ENCODE data around the gene ELOVL7.

DNA sequence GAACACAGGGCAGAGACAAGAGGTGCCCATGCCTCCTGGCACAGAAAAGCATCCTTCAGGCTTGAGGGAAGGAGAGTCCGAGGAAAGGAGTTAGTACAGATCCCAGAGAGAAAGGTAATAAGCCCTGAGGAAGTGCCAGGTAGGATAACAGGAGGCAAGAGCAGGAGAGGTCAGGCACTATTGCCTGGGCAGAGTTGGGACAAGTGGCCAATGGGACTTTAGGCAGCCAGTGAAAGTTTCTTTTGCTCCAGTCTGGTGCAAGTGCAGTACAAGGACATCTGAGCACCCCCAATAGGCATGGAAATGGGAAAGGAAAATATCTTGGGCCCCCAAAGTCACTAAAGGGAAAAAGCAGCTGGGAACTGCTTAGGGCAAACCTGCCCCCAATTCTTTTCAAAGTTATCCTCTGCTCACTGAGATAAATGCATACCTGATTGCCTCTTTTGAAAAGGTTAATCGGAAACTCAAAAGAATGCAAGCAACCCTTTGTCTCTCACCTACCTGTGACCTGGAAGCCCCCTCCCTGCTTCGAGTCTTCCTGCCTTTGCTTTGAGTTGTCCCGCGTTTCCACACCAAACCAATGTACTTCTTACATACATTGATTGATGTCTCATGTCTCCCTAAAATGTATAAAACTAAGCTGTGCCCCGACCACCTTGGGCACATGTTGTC lies 46.5 kb downstream of the ELOVL7 start:
- TF ChIP-seq, protein P1, sequence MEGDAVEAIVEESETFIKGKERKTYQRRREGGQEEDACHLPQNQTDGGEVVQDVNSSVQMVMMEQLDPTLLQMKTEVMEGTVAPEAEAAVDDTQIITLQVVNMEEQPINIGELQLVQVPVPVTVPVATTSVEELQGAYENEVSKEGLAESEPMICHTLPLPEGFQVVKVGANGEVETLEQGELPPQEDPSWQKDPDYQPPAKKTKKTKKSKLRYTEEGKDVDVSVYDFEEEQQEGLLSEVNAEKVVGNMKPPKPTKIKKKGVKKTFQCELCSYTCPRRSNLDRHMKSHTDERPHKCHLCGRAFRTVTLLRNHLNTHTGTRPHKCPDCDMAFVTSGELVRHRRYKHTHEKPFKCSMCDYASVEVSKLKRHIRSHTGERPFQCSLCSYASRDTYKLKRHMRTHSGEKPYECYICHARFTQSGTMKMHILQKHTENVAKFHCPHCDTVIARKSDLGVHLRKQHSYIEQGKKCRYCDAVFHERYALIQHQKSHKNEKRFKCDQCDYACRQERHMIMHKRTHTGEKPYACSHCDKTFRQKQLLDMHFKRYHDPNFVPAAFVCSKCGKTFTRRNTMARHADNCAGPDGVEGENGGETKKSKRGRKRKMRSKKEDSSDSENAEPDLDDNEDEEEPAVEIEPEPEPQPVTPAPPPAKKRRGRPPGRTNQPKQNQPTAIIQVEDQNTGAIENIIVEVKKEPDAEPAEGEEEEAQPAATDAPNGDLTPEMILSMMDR (IDR thresholded peaks at IDR 0.05; ENCODE audit: poor library complexity), result no peak
- no peak for TF ChIP-seq EZH2phosphoT487 (IDR thresholded peaks at IDR 0.05; ENCODE audit: low read depth, severe bottlenecking, unreplicated experiment)
- TF ChIP-seq EZH2 (IDR thresholded peaks at IDR 0.05; ENCODE audit: borderline replicate concordance), result no peak

Measured in hepatocyte (in vitro differentiated cells).